Mesenchymal stem cell (in vitro differentiated cells and primary cell): Measurements from ENCODE around the gene NR1H2.

ENCODE experiments used
- DNase-seq: peaks from one replicate; pipeline ENCODE4 v3.0.0-alpha.2; 2013
- H2AFZ ChIP-seq: one replicate; pipeline ENCODE4 v1.6.1; 2013; ENCODE audit warnings: low read depth, mild to moderate bottlenecking, control low read depth, inconsistent platforms, low read length, moderate library complexity
- H2AK5ac ChIP-seq: 2 replicates; pipeline ENCODE4 v1.6.1; 2013; ENCODE audit warnings: low read length, moderate library complexity, mild to moderate bottlenecking, inconsistent platforms; ENCODE audit not compliant: severe bottlenecking
- H2BK120ac ChIP-seq: one replicate; pipeline ENCODE4 v1.6.1; 2013; ENCODE audit warnings: low read depth, mild to moderate bottlenecking, inconsistent platforms, low read length, moderate library complexity
- H2BK12ac ChIP-seq, 2 experiments: one replicate each; pipeline ENCODE4 v1.6.1; 2013; ENCODE audit warnings: inconsistent platforms in 2 of 2, low read length in 2 of 2, mild to moderate bottlenecking in 2 of 2, moderate library complexity in 2 of 2, control low read depth in 1 of 2
- H2BK15ac ChIP-seq: one replicate; pipeline ENCODE4 v1.6.1; 2013; ENCODE audit warnings: mild to moderate bottlenecking, low read depth, inconsistent platforms; ENCODE audit not compliant: poor library complexity, severe bottlenecking
- H2BK5ac ChIP-seq: 2 replicates; pipeline ENCODE4 v1.6.1; 2013; ENCODE audit warnings: low read depth, mild to moderate bottlenecking, low read length, control low read depth, inconsistent platforms; ENCODE audit not compliant: poor library complexity, severe bottlenecking
- H3K14ac ChIP-seq, 2 experiments: one replicate each; pipeline ENCODE4 v1.6.1; 2013; ENCODE audit warnings: inconsistent platforms in 2 of 2, low read length in 2 of 2, control low read depth in 1 of 2, mild to moderate bottlenecking in 1 of 2, moderate library complexity in 1 of 2
- H3K18ac ChIP-seq, 2 experiments: one replicate each; pipeline ENCODE4 v1.6.1; 2013; ENCODE audit warnings: inconsistent platforms in 2 of 2, low read length in 2 of 2, control low read depth in 1 of 2, low read depth in 1 of 2, mild to moderate bottlenecking in 1 of 2
- H3K23ac ChIP-seq, 2 experiments: one replicate each; pipeline ENCODE4 v1.6.1; 2013; ENCODE audit warnings: inconsistent platforms in 2 of 2, low read length in 2 of 2, mild to moderate bottlenecking in 2 of 2, moderate library complexity in 2 of 2, control low read depth in 1 of 2
- H3K27ac ChIP-seq: 2 replicates; pipeline ENCODE4 v1.5.1; 2013; ENCODE audit warnings: mild to moderate bottlenecking, moderate library complexity, low read length, control low read depth, inconsistent platforms; ENCODE audit not compliant: poor library complexity, severe bottlenecking
- H3K27me3 ChIP-seq, 2 experiments: 2 replicates each; pipeline versions ENCODE4 v1.6.1 to v1.7.0; 2013; ENCODE audit warnings: low read length in 2 of 2, mild to moderate bottlenecking in 2 of 2, moderate library complexity in 2 of 2, control low read depth in 1 of 2, inconsistent platforms in 1 of 2; ENCODE audit not compliant: control insufficient read depth in 1 of 2, insufficient read depth in 1 of 2
- H3K36me3 ChIP-seq, 2 experiments: 2 replicates each; pipeline versions ENCODE4 v1.6.1 to v1.7.0; 2013; ENCODE audit warnings: low read length in 2 of 2, control low read depth in 1 of 2, inconsistent platforms in 1 of 2, low read depth in 1 of 2, mild to moderate bottlenecking in 1 of 2; ENCODE audit not compliant: insufficient read depth in 2 of 2, control insufficient read depth in 1 of 2
- H3K4ac ChIP-seq, 2 experiments: one replicate each; pipeline ENCODE4 v1.6.1; 2013; ENCODE audit warnings: inconsistent platforms in 2 of 2, low read length in 2 of 2, mild to moderate bottlenecking in 2 of 2, moderate library complexity in 2 of 2, control low read depth in 1 of 2, low read depth in 1 of 2
- H3K4me1 ChIP-seq: 2 replicates; pipeline ENCODE4 v1.6.1; 2013; ENCODE audit warnings: low read depth, low read length, control low read depth; ENCODE audit not compliant: control insufficient read depth, insufficient read depth
- H3K4me2 ChIP-seq: 2 replicates; pipeline ENCODE4 v1.6.1; 2013; ENCODE audit warnings: low read length, mild to moderate bottlenecking, inconsistent platforms; ENCODE audit not compliant: poor library complexity, severe bottlenecking
- H3K4me3 ChIP-seq, 2 experiments: 2 replicates each; pipeline versions ENCODE4 v1.5.1 to v1.7.0; 2013; ENCODE audit warnings: low read length in 2 of 2, mild to moderate bottlenecking in 2 of 2, control low read depth in 1 of 2, low read depth in 1 of 2; ENCODE audit not compliant: insufficient read depth in 1 of 2
- H3K79me1 ChIP-seq: replicated peaks from 2 replicates; pipeline ENCODE4 v1.6.1; 2013; ENCODE audit warnings: mild to moderate bottlenecking, control low read depth, low read length, inconsistent platforms; ENCODE audit not compliant: poor library complexity, severe bottlenecking
- H3K9ac ChIP-seq: 2 replicates; pipeline ENCODE4 v1.7.0; 2013; ENCODE audit warnings: mild to moderate bottlenecking, low read length, moderate library complexity
- H3K9me3 ChIP-seq: 2 replicates; pipeline ENCODE4 v1.7.0; 2013; ENCODE audit warnings: mild to moderate bottlenecking, low read length; ENCODE audit not compliant: control insufficient read depth
- H4K8ac ChIP-seq: one replicate; pipeline ENCODE4 v1.6.1; 2013; ENCODE audit warnings: inconsistent platforms, mild to moderate bottlenecking, low read length, moderate library complexity
- H4K91ac ChIP-seq: one replicate; pipeline ENCODE4 v1.6.1; 2013; ENCODE audit warnings: mild to moderate bottlenecking, low read length, inconsistent platforms
- WGBS: methylation state at CpG from one replicate; pipeline ENCODE4 v1.1.7; 2013; ENCODE audit warnings: mixed read lengths; 5-methylcytosine and 5-hydroxymethylcytosine counted together

Gene NR1H2

DNA sequence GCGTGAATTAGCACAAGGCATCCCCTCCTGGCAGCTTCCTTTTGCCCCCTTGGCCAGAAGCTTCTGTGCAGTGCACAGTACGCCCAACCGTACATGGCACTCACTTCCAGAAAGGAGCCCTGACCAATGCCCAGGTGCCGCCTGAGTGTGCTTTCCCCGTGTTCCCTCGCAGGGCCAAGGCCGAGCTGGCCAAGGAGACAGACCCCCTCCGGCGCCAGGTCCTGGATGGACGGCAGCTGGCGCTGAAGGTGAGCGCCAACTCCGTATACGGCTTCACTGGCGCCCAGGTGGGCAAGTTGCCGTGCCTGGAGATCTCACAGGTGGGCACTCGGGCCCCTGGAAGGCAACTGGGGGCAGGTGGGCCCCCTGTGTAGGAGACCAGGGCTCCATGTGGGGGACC is 33.1 kb downstream of the NR1H2 start:
- Histone ChIP-seq H3K9me3 (no peaks in the 10 kb centered on the region), H2AFZ (no peak overlapping the region), H3K36me3 (peaks cover 9 to 66% of the 10 kb centered on the region in 2 experiments), H3K23ac (no peak overlapping the region), H2BK15ac (no peak overlapping the region), H4K8ac (no peak overlapping the region), H3K9ac (no peak overlapping the region), H3K18ac (no peak overlapping the region), H3K27ac (no peak overlapping the region), H3K4me3 (no peak overlapping the region), H3K14ac (no peak overlapping the region), H3K4me1 (no peaks in the 10 kb centered on the region), H3K4ac (no peak overlapping the region), H2BK12ac (no peak overlapping the region), H3K4me2 (no peak overlapping the region), H4K91ac (no peak overlapping the region), H2BK5ac (no peak overlapping the region), H3K27me3 (no peaks in the 10 kb centered on the region), H2BK120ac (no peak overlapping the region), H2AK5ac (no peak overlapping the region), H3K79me1 (no peaks in the 10 kb centered on the region)
- WGBS: 98% methylated on average over 17 of the region's 17 CpGs
- no peak for DNase-seq

DNA sequence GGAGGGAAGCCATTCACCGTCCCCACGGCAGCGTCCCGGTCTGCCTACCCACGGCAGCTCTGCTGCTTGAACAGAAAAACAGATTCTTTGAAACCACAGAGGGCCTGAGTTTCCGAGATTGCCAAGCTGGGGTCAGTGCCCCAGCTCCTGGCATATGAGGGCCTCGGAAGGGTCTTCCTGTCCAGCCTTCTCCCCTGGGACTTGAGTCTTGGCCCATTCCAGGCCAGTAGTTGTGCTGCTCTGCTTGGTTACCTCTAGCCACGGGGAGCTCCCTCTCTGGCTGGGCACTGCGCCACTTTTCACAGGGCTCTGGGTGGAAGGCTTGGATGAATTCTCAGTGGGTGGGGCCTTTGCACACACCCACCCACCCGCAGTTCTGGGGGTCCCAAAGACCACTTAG is 33.9 kb downstream of the NR1H2 start:
- H4K8ac ChIP-seq: no peak overlapping the region
- no peaks in the 10 kb centered on the region for H3K27me3 ChIP-seq
- H3K23ac ChIP-seq: no peak overlapping the region
- no peak overlapping the region for H2AFZ ChIP-seq
- no peaks in the 10 kb centered on the region for H3K9me3 ChIP-seq
- no peak overlapping the region for H3K18ac ChIP-seq
- H2BK15ac ChIP-seq: no peak overlapping the region
- peaks cover under 1% of the 10 kb centered on the region for H3K4me1 ChIP-seq
- no peak overlapping the region for H3K4me3 ChIP-seq
- H3K4ac ChIP-seq: no peak overlapping the region
- no peak overlapping the region for H2BK120ac ChIP-seq
- WGBS: 95% methylated on average over 10 of the region's 10 CpGs
- H2AK5ac ChIP-seq: no peak overlapping the region
- H3K79me1 ChIP-seq: no peaks in the 10 kb centered on the region
- no peak overlapping the region for H3K4me2 ChIP-seq
- peaks cover 9 to 73% of the 10 kb centered on the region in 2 experiments for H3K36me3 ChIP-seq
- no peak overlapping the region for H3K14ac ChIP-seq
- H3K9ac ChIP-seq: no peak overlapping the region
- H4K91ac ChIP-seq: no peak overlapping the region
- no peak overlapping the region for H3K27ac ChIP-seq
- no peak overlapping the region for H2BK12ac ChIP-seq
- DNase-seq: no peak
- H2BK5ac ChIP-seq: no peak overlapping the region

DNA sequence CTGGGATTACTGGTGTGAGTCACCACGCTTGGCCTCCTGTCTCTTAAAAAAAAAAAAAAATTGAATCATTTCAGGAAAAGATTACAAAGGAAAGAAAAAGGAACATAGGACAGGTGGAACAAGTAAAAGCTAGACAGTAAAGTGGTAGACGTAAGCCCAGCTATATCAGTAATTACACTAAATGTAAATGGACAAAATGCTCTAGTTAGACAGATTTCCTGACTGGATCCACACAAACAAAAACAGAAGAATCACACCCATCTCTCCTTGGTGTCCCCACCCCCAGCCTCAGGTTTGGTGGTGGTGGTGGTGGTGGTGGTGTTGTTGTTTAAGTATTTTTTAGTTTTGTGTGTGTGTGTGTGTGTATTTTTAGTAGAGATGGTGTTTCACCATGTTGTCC is 36.2 kb downstream of the NR1H2 start:
- WGBS: no CpG with 5 or more reads among the region's 2 CpGs
- H2AK5ac ChIP-seq: no peak overlapping the region
- no peak overlapping the region for H4K91ac ChIP-seq
- H3K79me1 ChIP-seq: no peaks in the 10 kb centered on the region
- no peak overlapping the region for H3K4me2 ChIP-seq
- no peak overlapping the region for H2BK5ac ChIP-seq
- H3K4me1 ChIP-seq: peaks cover 2% of the 10 kb centered on the region
- no peak overlapping the region for H2BK12ac ChIP-seq
- no peak overlapping the region for H3K9ac ChIP-seq
- no peak overlapping the region for H3K14ac ChIP-seq
- no peak overlapping the region for H2BK120ac ChIP-seq
- H3K36me3 ChIP-seq: peaks cover 6 to 64% of the 10 kb centered on the region in 2 experiments
- no peak overlapping the region for H3K4ac ChIP-seq
- no peaks in the 10 kb centered on the region for H3K9me3 ChIP-seq
- no peak overlapping the region for H3K4me3 ChIP-seq
- no peak overlapping the region for H3K27ac ChIP-seq
- H2BK15ac ChIP-seq: no peak overlapping the region
- H3K18ac ChIP-seq: no peak overlapping the region
- no peak for DNase-seq
- H4K8ac ChIP-seq: no peak overlapping the region
- no peak overlapping the region for H2AFZ ChIP-seq
- no peaks in the 10 kb centered on the region for H3K27me3 ChIP-seq
- no peak overlapping the region for H3K23ac ChIP-seq

DNA sequence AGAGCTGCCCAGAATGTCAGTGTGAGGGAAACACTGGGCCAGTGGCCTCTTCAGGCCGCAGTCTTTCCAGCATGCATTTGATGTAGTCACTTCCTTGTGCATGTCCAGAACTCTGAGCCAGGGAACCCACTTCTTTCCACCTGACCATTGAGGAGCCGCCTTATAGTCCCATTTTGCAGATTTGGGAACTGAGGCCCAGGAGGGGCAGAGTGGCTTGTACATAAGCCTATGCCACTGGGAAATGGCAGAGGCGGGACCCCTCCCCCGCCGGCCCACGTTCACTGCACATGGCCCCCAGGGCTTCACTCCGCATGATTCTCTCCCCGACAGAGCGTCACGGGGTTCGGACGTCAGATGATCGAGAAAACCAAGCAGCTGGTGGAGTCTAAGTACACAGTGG is 36.8 kb downstream of the NR1H2 start:
- H2BK15ac ChIP-seq: no peak overlapping the region
- no peak overlapping the region for H3K14ac ChIP-seq
- no peak overlapping the region for H3K9ac ChIP-seq
- H2BK5ac ChIP-seq: no peak overlapping the region
- peaks cover 4% of the 10 kb centered on the region in 2 experiments for H3K27me3 ChIP-seq
- no peak overlapping the region for H4K8ac ChIP-seq
- no peak overlapping the region for H3K23ac ChIP-seq
- H3K36me3 ChIP-seq: peaks cover 6 to 61% of the 10 kb centered on the region in 2 experiments
- no peak overlapping the region for H2BK12ac ChIP-seq
- H2AK5ac ChIP-seq: no peak overlapping the region
- H3K4ac ChIP-seq: no peak overlapping the region
- no peak overlapping the region for H2BK120ac ChIP-seq
- no peaks in the 10 kb centered on the region for H3K9me3 ChIP-seq
- H3K4me1 ChIP-seq: peaks cover 2% of the 10 kb centered on the region
- DNase-seq: no peak
- no peak overlapping the region for H3K27ac ChIP-seq
- no peak overlapping the region for H2AFZ ChIP-seq
- no peak overlapping the region for H3K18ac ChIP-seq
- no peak overlapping the region for H3K4me2 ChIP-seq
- no peak overlapping the region for H4K91ac ChIP-seq
- no peaks in the 10 kb centered on the region for H3K79me1 ChIP-seq
- 92% methylated on average over 13 of the region's 13 CpGs for WGBS
- no peak overlapping the region for H3K4me3 ChIP-seq
